ENCODE measurements around the gene SH3PXD2B. TPM values are rescaled to one million over a fixed set of nuclear protein-coding genes. Genes with fewer than 3 reads are reported as not detected.
"Not testable (repeated sequence)": the region's sequence is repeated elsewhere in the genome, so short reads cannot be mapped to it uniquely, and the experiment has no call there.

SH3PXD2B gene
- polyA plus RNA-seq, 3 donors, result 28.7 to 32.1 (median 29.1) TPM

GRCh38 chr5:172403817-172404216 lies 50.5 kb downstream of the SH3PXD2B start:
- no peak for DNase-seq

- DNase-seq, result peak; percentile 90
Measured at GRCh38 chr5:172403189-172403796, 51.0 kb downstream of the SH3PXD2B start.

- DNase-seq, result no peak
Measured at GRCh38 chr5:172402531-172403188, 51.7 kb downstream of the SH3PXD2B start.

GRCh38 chr5:172402031-172402430 lies 52.3 kb downstream of the SH3PXD2B start:
- DNase-seq, result not testable (repeated sequence)

- DNase-seq, result no peak
Measured at GRCh38 chr5:172399826-172400225, 54.5 kb downstream of the SH3PXD2B start.

GRCh38 chr5:172399336-172399735 lies 55.0 kb downstream of the SH3PXD2B start:
- DNase-seq, result no peak

- not testable (repeated sequence) for DNase-seq
Measured at GRCh38 chr5:172398645-172399044, 55.7 kb downstream of the SH3PXD2B start.

- DNase-seq, result not testable (repeated sequence)
Measured at GRCh38 chr5:172396994-172397393, 57.3 kb downstream of the SH3PXD2B start.

GRCh38 chr5:172396220-172396619 lies 58.1 kb downstream of the SH3PXD2B start:
- DNase-seq, result no peak

GRCh38 chr5:172395483-172395882 lies 58.8 kb downstream of the SH3PXD2B start:
- DNase-seq, result no peak

- DNase-seq, result no peak
Measured at GRCh38 chr5:172389578-172390112, 64.7 kb downstream of the SH3PXD2B start.

- no peak for DNase-seq
Measured at GRCh38 chr5:172388246-172388733, 66.0 kb downstream of the SH3PXD2B start.

- DNase-seq, result no peak
Measured at GRCh38 chr5:172385707-172386106, 68.6 kb downstream of the SH3PXD2B start.

- no peak for DNase-seq
Measured at GRCh38 chr5:172385010-172385563, 69.2 kb downstream of the SH3PXD2B start.

- no peak for DNase-seq
Measured at GRCh38 chr5:172383191-172383802, 71.0 kb downstream of the SH3PXD2B start.

GRCh38 chr5:172380987-172381643 lies 73.2 kb downstream of the SH3PXD2B start:
- DNase-seq, result no peak

- no peak for DNase-seq
Measured at GRCh38 chr5:172380301-172380986, 73.9 kb downstream of the SH3PXD2B start.

- no peak for DNase-seq
Measured at GRCh38 chr5:172379481-172379880, 74.8 kb downstream of the SH3PXD2B start.

- DNase-seq, result no peak
Measured at GRCh38 chr5:172377856-172378255, 76.5 kb downstream of the SH3PXD2B start.

GRCh38 chr5:172377438-172377837 lies 76.9 kb downstream of the SH3PXD2B start:
- no peak for DNase-seq

- DNase-seq, result no peak
Measured at GRCh38 chr5:172374783-172375182, 79.5 kb downstream of the SH3PXD2B start.

All from renal pelvis (tissue), 4 donors.